Measurements from ENCODE around the gene SPTBN1.
"Not testable (repeated sequence)": the region's sequence is repeated elsewhere in the genome, so short reads cannot be mapped to it uniquely, and the experiment has no call there.

Gene SPTBN1

GRCh38 chr2:54504866-54505265 lies 48.7 kb downstream of the SPTBN1 start:
- no peak for DNase-seq

- no peak for DNase-seq
These were observed 52.4 kb downstream of the SPTBN1 start for GRCh38 chr2:54508541-54508940.

GRCh38 chr2:54509043-54509442 lies 52.9 kb downstream of the SPTBN1 start:
- not testable (repeated sequence) for DNase-seq

DNA sequence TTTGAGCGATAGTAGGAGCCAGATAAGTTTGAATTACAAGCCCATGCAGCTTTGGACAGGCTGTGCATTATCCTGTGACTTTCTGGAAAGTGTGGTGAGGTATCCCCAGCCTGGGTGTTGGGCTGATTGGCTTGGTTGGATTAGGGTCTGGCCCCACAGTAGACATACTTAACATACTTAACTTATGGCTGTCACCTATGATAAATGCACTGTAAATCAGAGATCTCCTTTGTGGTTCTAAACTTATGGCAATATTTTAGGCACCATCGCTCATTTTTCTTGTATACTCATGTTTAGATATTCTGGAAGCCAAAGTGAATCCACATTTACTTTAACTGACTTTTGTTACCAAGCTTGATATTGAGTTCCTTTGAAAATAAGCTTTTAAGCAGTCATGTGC lies 54.8 kb downstream of the SPTBN1 start:
- no peak for DNase-seq

DNA sequence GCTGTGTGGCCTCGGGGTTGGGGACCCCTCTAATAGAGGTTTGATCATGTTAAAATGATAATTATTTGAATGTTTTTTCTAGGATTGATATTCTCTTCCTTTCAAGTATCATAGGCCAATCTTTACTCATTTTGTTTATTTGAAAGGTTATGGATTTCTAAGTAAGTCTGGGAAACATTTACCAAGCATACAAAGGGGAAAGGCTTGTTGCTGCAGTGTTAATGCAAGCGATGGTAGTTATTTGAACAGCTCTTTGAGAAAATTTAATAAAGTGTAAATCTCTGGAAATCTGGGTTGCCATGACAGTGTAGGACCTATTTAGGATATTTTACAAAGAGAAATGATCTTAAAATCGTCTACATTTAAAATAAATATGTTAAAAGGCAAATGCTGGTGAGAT lies 56.1 kb downstream of the SPTBN1 start:
- no peak for DNase-seq

DNA sequence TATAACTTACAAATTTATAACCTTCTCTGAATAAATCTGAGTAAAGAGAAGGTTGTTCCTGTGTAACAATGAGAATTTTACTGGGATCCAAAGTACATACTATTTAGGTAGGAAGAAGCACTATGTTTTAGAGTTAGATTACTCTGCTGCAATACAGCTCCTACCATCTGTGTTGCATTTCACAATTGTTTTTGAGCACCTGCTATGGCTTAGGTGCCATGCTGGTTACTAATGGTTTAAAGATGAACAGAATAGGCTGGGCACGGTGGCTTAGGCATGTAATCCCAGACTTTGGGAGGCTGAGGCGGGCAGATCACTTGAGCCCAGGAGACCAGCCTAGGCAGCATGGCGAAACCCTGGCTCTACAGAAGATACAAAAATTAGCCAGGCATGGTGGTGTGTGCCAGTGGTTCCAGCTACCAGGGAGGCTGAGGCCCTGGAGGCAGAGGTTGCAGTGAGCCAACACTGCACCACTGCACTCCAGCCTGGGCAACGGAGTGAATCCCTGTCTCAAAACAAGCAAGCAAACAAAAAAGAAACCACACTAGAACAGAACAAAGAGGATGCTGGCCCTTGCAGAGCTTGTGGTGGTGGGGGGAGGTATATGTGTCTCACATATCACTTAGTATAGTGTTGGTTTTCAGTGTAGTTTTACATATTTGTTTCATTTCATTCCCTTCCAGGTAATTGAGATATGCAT lies 56.7 kb downstream of the SPTBN1 start:
- DNase-seq: no peak

DNA sequence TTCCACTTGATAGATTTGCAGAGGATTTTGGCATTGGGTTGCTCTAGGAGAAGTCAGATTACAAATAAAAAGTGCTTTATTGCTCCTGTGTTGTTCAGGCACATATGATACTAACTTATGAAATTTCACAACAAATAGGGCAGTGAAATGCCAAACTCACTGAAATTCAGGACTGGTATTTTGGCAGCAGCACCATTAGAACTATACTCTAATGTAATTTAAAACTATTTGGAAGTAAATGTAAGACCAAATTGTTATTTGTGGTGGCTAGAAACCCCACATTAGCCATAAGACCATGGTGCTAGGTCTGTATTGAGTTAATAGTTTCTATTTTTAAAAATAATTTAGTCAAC lies 57.2 kb downstream of the SPTBN1 start:
- no peak for DNase-seq

GRCh38 chr2:54514822-54515569 lies 58.9 kb downstream of the SPTBN1 start:
- DNase-seq: no peak

GRCh38 chr2:54516842-54517241 lies 60.7 kb downstream of the SPTBN1 start:
- DNase-seq: no peak

GRCh38 chr2:54518016-54518415 lies 61.9 kb downstream of the SPTBN1 start:
- DNase-seq: not testable (repeated sequence)

DNA sequence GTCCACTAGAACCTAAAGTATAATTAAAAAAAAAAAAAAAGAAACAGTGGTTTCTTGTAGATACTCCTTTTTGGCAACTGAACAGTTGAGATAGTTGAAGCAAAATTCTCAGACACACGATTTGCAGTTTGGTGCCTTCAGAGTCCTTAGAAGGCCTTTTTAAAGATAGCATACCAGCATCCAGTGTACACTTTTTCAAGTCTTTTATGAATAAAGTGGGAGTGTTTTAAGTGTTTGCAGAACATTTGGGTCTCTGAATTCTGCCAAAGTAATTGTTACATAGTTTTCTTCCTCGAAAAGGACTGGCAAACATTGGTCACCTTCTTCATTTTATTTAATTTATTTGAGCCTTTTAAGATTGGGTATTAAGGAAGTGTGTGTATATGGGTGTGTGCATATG lies 62.3 kb downstream of the SPTBN1 start:
- no peak for DNase-seq

- no peak for DNase-seq
These were observed 63.8 kb downstream of the SPTBN1 start for GRCh38 chr2:54519841-54520459.

- no peak for DNase-seq
These were observed 64.6 kb downstream of the SPTBN1 start for GRCh38 chr2:54520687-54521086.

GRCh38 chr2:54522624-54523281 lies 66.6 kb downstream of the SPTBN1 start:
- peak; percentile 59 to 62 for DNase-seq

- no peak for DNase-seq
These were observed 67.3 kb downstream of the SPTBN1 start for GRCh38 chr2:54523324-54523959.

GRCh38 chr2:54524226-54524991 lies 68.3 kb downstream of the SPTBN1 start:
- peak; percentile 35 to 45 for DNase-seq

GRCh38 chr2:54525321-54525720 lies 69.2 kb downstream of the SPTBN1 start:
- DNase-seq: no peak

DNA sequence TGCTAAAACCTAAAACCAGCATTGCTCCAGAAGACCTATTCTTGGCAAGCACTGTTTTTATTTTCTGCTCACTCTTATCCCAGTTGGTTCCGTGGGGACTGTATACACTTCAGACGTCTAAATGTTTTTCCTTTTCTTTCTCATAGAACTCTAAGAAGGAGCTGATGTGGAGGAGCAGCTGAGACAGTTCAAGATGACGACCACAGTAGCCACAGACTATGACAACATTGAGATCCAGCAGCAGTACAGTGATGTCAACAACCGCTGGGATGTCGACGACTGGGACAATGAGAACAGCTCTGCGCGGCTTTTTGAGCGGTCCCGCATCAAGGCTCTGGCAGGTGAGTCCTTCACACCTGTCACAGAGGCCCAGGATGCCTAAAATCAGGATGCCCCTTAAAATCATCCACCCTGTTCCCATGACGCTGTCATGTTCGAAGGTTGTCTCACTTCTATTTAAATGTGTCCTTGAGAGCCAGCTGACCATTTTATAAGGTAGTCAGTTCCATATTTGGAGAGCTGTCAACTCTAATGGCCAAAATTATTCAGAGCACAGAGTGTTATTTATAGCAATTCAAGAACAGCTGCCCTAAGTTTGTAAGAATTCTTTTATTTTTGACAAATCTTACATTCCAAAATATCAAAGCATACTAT lies 70.2 kb downstream of the SPTBN1 start:
- DNase-seq: no peak

GRCh38 chr2:54528311-54528955 lies 72.3 kb downstream of the SPTBN1 start:
- DNase-seq: no peak

GRCh38 chr2:54529518-54529917 lies 73.4 kb downstream of the SPTBN1 start:
- not testable (repeated sequence) for DNase-seq

- no peak for DNase-seq
These were observed 73.8 kb downstream of the SPTBN1 start for GRCh38 chr2:54529935-54530334.
